Liver (tissue), 3 donors: Measurements from ENCODE around the gene SLC31A1.

Experiments used
- ATF3 ChIP-seq: IDR thresholded peaks from 2 replicates; pipeline ENCODE4 v1.6.1; 2016; ENCODE audit warnings: antibody characterized with exemption
- EGR1 ChIP-seq, 2 donors: IDR thresholded peaks; 2 replicates each; pipeline ENCODE4 v1.6.1; 2016 to 2018; ENCODE audit warnings: antibody characterized with exemption in 2 of 2, low read depth in 2 of 2
- HNF4G ChIP-seq: IDR thresholded peaks from 2 replicates; pipeline ENCODE4 v1.6.1; 2016; ENCODE audit warnings: antibody characterized with exemption
- JUND ChIP-seq, 2 donors: IDR thresholded peaks; 2 replicates each; pipeline ENCODE4 v1.6.1; 2016; ENCODE audit warnings: antibody characterized with exemption in 2 of 2
- RAD21 ChIP-seq, 2 donors: IDR thresholded peaks; 2 replicates each; pipeline ENCODE4 v1.6.1; 2016; ENCODE audit warnings: antibody characterized with exemption in 2 of 2, mild to moderate bottlenecking in 2 of 2
- RXRA ChIP-seq, 2 donors: IDR thresholded peaks; 2 replicates each; pipeline ENCODE4 v1.6.1; 2017 to 2018; ENCODE audit warnings: antibody characterized with exemption in 2 of 2, mild to moderate bottlenecking in 1 of 2
- SP1 ChIP-seq: IDR thresholded peaks from 2 replicates; pipeline ENCODE4 v1.6.1; 2018; ENCODE audit warnings: antibody characterized with exemption, mild to moderate bottlenecking
- TAF1 ChIP-seq: conservative IDR thresholded peaks from 2 replicates; pipeline ENCODE4 v1.6.1; 2016; ENCODE audit warnings: antibody characterized with exemption, mild to moderate bottlenecking
- YY1 ChIP-seq: IDR thresholded peaks from 2 replicates; pipeline ENCODE4 v1.6.1; 2016; ENCODE audit warnings: antibody characterized with exemption, mild to moderate bottlenecking
- ZBTB33 ChIP-seq: IDR thresholded peaks from 2 replicates; pipeline ENCODE4 v1.6.1; 2016; ENCODE audit warnings: antibody characterized with exemption
- TF ChIP-seq, protein P1 (sequence below): fragments of 150-350 bp; IDR thresholded peaks from 2 replicates; pipeline ENCODE4 v1.5.1; 2017; ENCODE audit warnings: improper control_type of control experiment, low read depth, low read length; ENCODE audit not compliant: missing input control
- TF ChIP-seq, protein P2 (sequence below): IDR thresholded peaks from 2 replicates; pipeline ENCODE4 v1.6.1; 2016; ENCODE audit warnings: antibody characterized with exemption
- TF ChIP-seq, protein P3 (sequence below): IDR thresholded peaks from 2 replicates; pipeline ENCODE4 v1.6.1; 2016; ENCODE audit warnings: antibody characterized with exemption, mild to moderate bottlenecking
- donor health status: healthy.
- donor health status: healthy.

GRCh38 chr9:113219969-113220368 lies 1.4 kb upstream of the SLC31A1 start:
- no peak for TF ChIP-seq RXRA (IDR thresholded peaks at IDR 0.05)
- no peak for TF ChIP-seq JUND (IDR thresholded peaks at IDR 0.05)
- TF ChIP-seq, protein P1, sequence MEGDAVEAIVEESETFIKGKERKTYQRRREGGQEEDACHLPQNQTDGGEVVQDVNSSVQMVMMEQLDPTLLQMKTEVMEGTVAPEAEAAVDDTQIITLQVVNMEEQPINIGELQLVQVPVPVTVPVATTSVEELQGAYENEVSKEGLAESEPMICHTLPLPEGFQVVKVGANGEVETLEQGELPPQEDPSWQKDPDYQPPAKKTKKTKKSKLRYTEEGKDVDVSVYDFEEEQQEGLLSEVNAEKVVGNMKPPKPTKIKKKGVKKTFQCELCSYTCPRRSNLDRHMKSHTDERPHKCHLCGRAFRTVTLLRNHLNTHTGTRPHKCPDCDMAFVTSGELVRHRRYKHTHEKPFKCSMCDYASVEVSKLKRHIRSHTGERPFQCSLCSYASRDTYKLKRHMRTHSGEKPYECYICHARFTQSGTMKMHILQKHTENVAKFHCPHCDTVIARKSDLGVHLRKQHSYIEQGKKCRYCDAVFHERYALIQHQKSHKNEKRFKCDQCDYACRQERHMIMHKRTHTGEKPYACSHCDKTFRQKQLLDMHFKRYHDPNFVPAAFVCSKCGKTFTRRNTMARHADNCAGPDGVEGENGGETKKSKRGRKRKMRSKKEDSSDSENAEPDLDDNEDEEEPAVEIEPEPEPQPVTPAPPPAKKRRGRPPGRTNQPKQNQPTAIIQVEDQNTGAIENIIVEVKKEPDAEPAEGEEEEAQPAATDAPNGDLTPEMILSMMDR = no peak
- TF ChIP-seq, protein P2, sequence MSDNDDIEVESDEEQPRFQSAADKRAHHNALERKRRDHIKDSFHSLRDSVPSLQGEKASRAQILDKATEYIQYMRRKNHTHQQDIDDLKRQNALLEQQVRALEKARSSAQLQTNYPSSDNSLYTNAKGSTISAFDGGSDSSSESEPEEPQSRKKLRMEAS = no peak
- TF ChIP-seq RAD21 (IDR thresholded peaks at IDR 0.05) = no peak
- no peak for TF ChIP-seq ZBTB33
- TF ChIP-seq HNF4G = no peak
- TF ChIP-seq EGR1 (IDR thresholded peaks at IDR 0.05; ENCODE audit: low read depth in 2 of 2) = no peak
- TF ChIP-seq TAF1 = no peak
- TF ChIP-seq YY1 = no peak
- TF ChIP-seq ATF3 = no peak
- no peak for TF ChIP-seq SP1
- TF ChIP-seq, protein P3, sequence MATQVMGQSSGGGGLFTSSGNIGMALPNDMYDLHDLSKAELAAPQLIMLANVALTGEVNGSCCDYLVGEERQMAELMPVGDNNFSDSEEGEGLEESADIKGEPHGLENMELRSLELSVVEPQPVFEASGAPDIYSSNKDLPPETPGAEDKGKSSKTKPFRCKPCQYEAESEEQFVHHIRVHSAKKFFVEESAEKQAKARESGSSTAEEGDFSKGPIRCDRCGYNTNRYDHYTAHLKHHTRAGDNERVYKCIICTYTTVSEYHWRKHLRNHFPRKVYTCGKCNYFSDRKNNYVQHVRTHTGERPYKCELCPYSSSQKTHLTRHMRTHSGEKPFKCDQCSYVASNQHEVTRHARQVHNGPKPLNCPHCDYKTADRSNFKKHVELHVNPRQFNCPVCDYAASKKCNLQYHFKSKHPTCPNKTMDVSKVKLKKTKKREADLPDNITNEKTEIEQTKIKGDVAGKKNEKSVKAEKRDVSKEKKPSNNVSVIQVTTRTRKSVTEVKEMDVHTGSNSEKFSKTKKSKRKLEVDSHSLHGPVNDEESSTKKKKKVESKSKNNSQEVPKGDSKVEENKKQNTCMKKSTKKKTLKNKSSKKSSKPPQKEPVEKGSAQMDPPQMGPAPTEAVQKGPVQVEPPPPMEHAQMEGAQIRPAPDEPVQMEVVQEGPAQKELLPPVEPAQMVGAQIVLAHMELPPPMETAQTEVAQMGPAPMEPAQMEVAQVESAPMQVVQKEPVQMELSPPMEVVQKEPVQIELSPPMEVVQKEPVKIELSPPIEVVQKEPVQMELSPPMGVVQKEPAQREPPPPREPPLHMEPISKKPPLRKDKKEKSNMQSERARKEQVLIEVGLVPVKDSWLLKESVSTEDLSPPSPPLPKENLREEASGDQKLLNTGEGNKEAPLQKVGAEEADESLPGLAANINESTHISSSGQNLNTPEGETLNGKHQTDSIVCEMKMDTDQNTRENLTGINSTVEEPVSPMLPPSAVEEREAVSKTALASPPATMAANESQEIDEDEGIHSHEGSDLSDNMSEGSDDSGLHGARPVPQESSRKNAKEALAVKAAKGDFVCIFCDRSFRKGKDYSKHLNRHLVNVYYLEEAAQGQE = no peak
